Dendritic cell treated with granulocyte-macrophage colony-stimulating factor and Interleukin-4, amounts not matched to agents 40 ng/mL and 50 ng/mL, for 4 days (primary cell): ENCODE measurements around the gene NAPB.
"Not testable (repeated sequence)": the region's sequence is repeated elsewhere in the genome, so short reads cannot be mapped to it uniquely, and the experiment has no call there.

Experiments used
- H3K27ac Mint-ChIP-seq: one replicate; pipeline ENCODE4 v1.8.0; 2022; ENCODE audit warnings: mild to moderate bottlenecking, mixed read lengths
- H3K27me3 Mint-ChIP-seq: one replicate; pipeline ENCODE4 v1.8.0; 2022; ENCODE audit warnings: mild to moderate bottlenecking, mixed read lengths
- H3K36me3 Mint-ChIP-seq: one replicate; pipeline ENCODE4 v1.8.0; 2022; ENCODE audit warnings: low read depth, mixed read lengths
- H3K4me1 Mint-ChIP-seq: one replicate; pipeline ENCODE4 v1.8.0; 2022; ENCODE audit warnings: low read depth, mixed read lengths
- H3K4me3 Mint-ChIP-seq: one replicate; pipeline ENCODE4 v1.8.0; 2022; ENCODE audit warnings: mild to moderate bottlenecking, moderate library complexity, mixed read lengths
- H3K9me3 Mint-ChIP-seq: one replicate; pipeline ENCODE4 v1.8.0; 2022; ENCODE audit warnings: mixed read lengths
- intact Hi-C: fragments of 100-400 bp; cut with micrococcal nuclease; formaldehyde crosslinking; loops from one replicate; pipeline ENCODE4 v1.15.0; 2022

Gene NAPB

GRCh38 chr20:23361476-23362391 lies 59.6 kb downstream of the NAPB start, which contains the start of gene GZF1:
TSS of gene GZF1 (plus strand) at chr20:23362182. CDS start at chr20:23364384, 2,202 bp downstream.
- H3K36me3 Mint-ChIP-seq: peaks cover 32% of the 10 kb centered on the region
- no peaks in the 10 kb centered on the region for H3K9me3 Mint-ChIP-seq
- peaks cover 50% of the 10 kb centered on the region for H3K4me1 Mint-ChIP-seq
- H3K27me3 Mint-ChIP-seq: no peaks in the 10 kb centered on the region
- H3K27ac Mint-ChIP-seq: peak within 1 kb of the TSS; percentile 98
- intact Hi-C loops: loop anchor here (1.0 to 5.0 kb wide), 3 partner anchors 11 to 276 kb away; partner anchors contain the start of genes CST3, NAPB and NXT1
- peak within 1 kb of the TSS; percentile 96 for H3K4me3 Mint-ChIP-seq

- H3K4me1 Mint-ChIP-seq: peaks cover 50% of the 10 kb centered on the region
These were observed 60.2 kb downstream of the NAPB start for GRCh38 chr20:23361119-23361475.

GRCh38 chr20:23360531-23360930 lies 60.8 kb downstream of the NAPB start:
- Mint-ChIP-seq H3K9me3 (no peaks in the 10 kb centered on the region), H3K36me3 (peaks cover 33% of the 10 kb centered on the region), H3K4me1 (peaks cover 44% of the 10 kb centered on the region), H3K27ac (peak overlapping the region; percentile 98), H3K27me3 (no peaks in the 10 kb centered on the region), H3K4me3 (peak overlapping the region; percentile 69)
- intact Hi-C loops: loop anchor here (5.0 kb wide), 2 partner anchors 62 to 277 kb away; partner anchors contain the start of genes CST3 and NAPB

More at GRCh38 chr20:23361119-23361475, 60.2 kb downstream of the NAPB start:
- Mint-ChIP-seq H3K27me3 (no peaks in the 10 kb centered on the region), H3K36me3 (peaks cover 33% of the 10 kb centered on the region), H3K9me3 (no peaks in the 10 kb centered on the region), H3K4me3 (peak overlapping the region; percentile 69), H3K27ac (peak overlapping the region; percentile 98)
- intact Hi-C loops: loop anchor here (5.0 kb wide), 2 partner anchors 61 to 276 kb away; partner anchors contain the start of genes CST3 and NAPB

GRCh38 chr20:23358923-23359593 lies 62.2 kb downstream of the NAPB start:
- H3K36me3 Mint-ChIP-seq: peaks cover 34% of the 10 kb centered on the region
- no peaks in the 10 kb centered on the region for H3K27me3 Mint-ChIP-seq
- H3K9me3 Mint-ChIP-seq: no peaks in the 10 kb centered on the region

GRCh38 chr20:23358563-23358906 lies 62.8 kb downstream of the NAPB start:
- intact Hi-C loops: loop anchor here (1.0 kb wide), 1 partner anchor 8 kb away; the partner anchor contains the start of gene NXT1
- no peaks in the 10 kb centered on the region for H3K9me3 Mint-ChIP-seq
- H3K27ac Mint-ChIP-seq: peak overlapping the region; percentile 97
- peaks cover 26% of the 10 kb centered on the region for H3K4me1 Mint-ChIP-seq
- H3K36me3 Mint-ChIP-seq: peaks cover 39% of the 10 kb centered on the region
- H3K4me3 Mint-ChIP-seq: peak overlapping the region; percentile 86
- H3K27me3 Mint-ChIP-seq: no peaks in the 10 kb centered on the region

More at GRCh38 chr20:23358923-23359593, 62.2 kb downstream of the NAPB start:
- Mint-ChIP-seq H3K27ac (peak overlapping the region; percentile 97), H3K4me1 (peaks cover 30% of the 10 kb centered on the region), H3K4me3 (no peak overlapping the region)
- intact Hi-C loops: loop anchor here (1.0 kb wide), 1 partner anchor 9 kb away; the partner anchor contains the start of gene NXT1

- H3K4me1 Mint-ChIP-seq: peaks cover 22% of the 10 kb centered on the region
- peaks cover 34% of the 10 kb centered on the region for H3K36me3 Mint-ChIP-seq
- H3K4me3 Mint-ChIP-seq: peak overlapping the region; percentile 86
- H3K27me3 Mint-ChIP-seq: no peaks in the 10 kb centered on the region
- no peaks in the 10 kb centered on the region for H3K9me3 Mint-ChIP-seq
- H3K27ac Mint-ChIP-seq: peak overlapping the region; percentile 97
- intact Hi-C loops: loop anchor here (1.0 kb wide), 1 partner anchor 8 kb away; the partner anchor contains the start of gene NXT1
These were observed 63.3 kb downstream of the NAPB start for GRCh38 chr20:23357767-23358562.

GRCh38 chr20:23356203-23356602 lies 65.1 kb downstream of the NAPB start:
- Mint-ChIP-seq H3K27me3 (no peaks in the 10 kb centered on the region), H3K9me3 (no peaks in the 10 kb centered on the region), H3K36me3 (peaks cover 27% of the 10 kb centered on the region), H3K4me3 (no peak overlapping the region), H3K27ac (no peak overlapping the region), H3K4me1 (peaks cover 28% of the 10 kb centered on the region)
- intact Hi-C loops: no loop called here

- Mint-ChIP-seq H3K27ac (peak overlapping the region; percentile 95), H3K9me3 (no peaks in the 10 kb centered on the region), H3K27me3 (peaks cover 5% of the 10 kb centered on the region), H3K4me1 (peaks cover 21% of the 10 kb centered on the region), H3K4me3 (peak overlapping the region; percentile 84), H3K36me3 (peaks cover 26% of the 10 kb centered on the region)
- intact Hi-C loops: loop anchor here (1.0 kb wide), 2 partner anchors 7 to 11 kb away; partner anchors contain the start of gene GZF1
These were observed 70.1 kb downstream of the NAPB start for GRCh38 chr20:23350904-23351838.

GRCh38 chr20:23350196-23350903 lies 70.9 kb downstream of the NAPB start, which contains the start of gene NXT1:
TSS of gene NXT1 (plus strand) at chr20:23350791. CDS start at chr20:23354042, 3,251 bp downstream.
- Mint-ChIP-seq H3K27me3 (peaks cover 5% of the 10 kb centered on the region), H3K4me1 (peaks cover 21% of the 10 kb centered on the region), H3K9me3 (no peaks in the 10 kb centered on the region), H3K27ac (peak within 1 kb of the TSS; percentile 95), H3K4me3 (peak within 1 kb of the TSS; percentile 84), H3K36me3 (peaks cover 18% of the 10 kb centered on the region)
- intact Hi-C loops: loop anchor here (1.0 kb wide), 2 partner anchors 8 to 12 kb away; partner anchors contain the start of gene GZF1

GRCh38 chr20:23349338-23350195 lies 71.7 kb downstream of the NAPB start:
- H3K36me3 Mint-ChIP-seq: peaks cover 10% of the 10 kb centered on the region

GRCh38 chr20:23348510-23348909 lies 72.8 kb downstream of the NAPB start:
- H3K4me3 Mint-ChIP-seq, intact Hi-C loops: not testable (repeated sequence)

More at GRCh38 chr20:23349338-23350195, 71.7 kb downstream of the NAPB start:
- Mint-ChIP-seq H3K9me3 (no peaks in the 10 kb centered on the region), H3K27ac (peak overlapping the region; percentile 95), H3K27me3 (peaks cover 5% of the 10 kb centered on the region), H3K4me1 (peaks cover 21% of the 10 kb centered on the region), H3K4me3 (peak overlapping the region; percentile 84)
- intact Hi-C loops: loop anchor here (1.0 kb wide), 2 partner anchors 9 to 13 kb away; partner anchors contain the start of gene GZF1

More at GRCh38 chr20:23348510-23348909, 72.8 kb downstream of the NAPB start:
- not testable (repeated sequence) for H3K27me3 Mint-ChIP-seq, H3K27ac Mint-ChIP-seq, H3K9me3 Mint-ChIP-seq, H3K36me3 Mint-ChIP-seq
- peaks cover 21% of the 10 kb centered on the region for H3K4me1 Mint-ChIP-seq
